H1 (cell line): ENCODE data around the gene MAPRE2. TPM values are rescaled to one million over a fixed set of nuclear protein-coding genes. Genes with fewer than 3 reads are reported as not detected.

Experiments
- CTCF ChIA-PET: fragments of 300-600 bp; sonication (Branson Sonifier 250); formaldehyde crosslinking; loops from one replicate; lab custom pipeline; 2021; ENCODE audit not compliant: partially characterized antibody; lab: Charles Lee
- POLR2A ChIA-PET: fragments of 300-600 bp; sonication (Branson Sonifier 250); formaldehyde crosslinking; loops from one replicate; lab custom pipeline; 2021; ENCODE audit warnings: inconsistent platforms; ENCODE audit not compliant: partially characterized antibody; lab: Charles Lee
- DNase-seq, 2 experiments: peaks; one replicate each; pipeline versions ENCODE4 v3.0.0 to v3.0.0-alpha.2; 2010 to 2022; ENCODE audit warnings: low spot score in 2 of 2, low read depth in 1 of 2, mixed read lengths in 1 of 2
- FAIRE-seq: peaks from 2 replicates; lab custom pipeline; 2011; peaks lifted over from hg19 to GRCh38; lab: Jason Lieb, UNC
- H2AFZ ChIP-seq: 2 replicates; pipeline ENCODE4 v1.8.1; 2012; ENCODE audit warnings: low read length, inconsistent platforms
- H2AK5ac ChIP-seq: 2 replicates; pipeline ENCODE4 v1.6.1; 2013; ENCODE audit warnings: low read depth, low read length
- H2BK120ac ChIP-seq: replicated peaks from 2 replicates; pipeline ENCODE3; 2013; ENCODE audit warnings: low read depth, low read length, inconsistent platforms
- H2BK12ac ChIP-seq: 2 replicates; pipeline ENCODE4 v1.6.1; 2013; ENCODE audit warnings: low read depth, low read length
- H2BK15ac ChIP-seq: 2 replicates; pipeline ENCODE4 v1.6.1; 2013; ENCODE audit warnings: low read length
- H2BK20ac ChIP-seq: 2 replicates; pipeline ENCODE4 v1.6.1; 2013; ENCODE audit warnings: low read length
- H2BK5ac ChIP-seq: 2 replicates; pipeline ENCODE4 v1.6.1; 2013; ENCODE audit warnings: low read depth, low read length
- H3K14ac ChIP-seq: 2 replicates; pipeline ENCODE4 v1.6.1; 2013; ENCODE audit warnings: inconsistent platforms; ENCODE audit not compliant: insufficient read length
- H3K18ac ChIP-seq: 2 replicates; pipeline ENCODE4 v1.6.1; 2013; ENCODE audit warnings: low read length; ENCODE audit errors: extremely low read depth
- H3K23ac ChIP-seq: 2 replicates; pipeline ENCODE4 v1.6.1; 2013; ENCODE audit warnings: inconsistent platforms; ENCODE audit not compliant: insufficient read length
- H3K23me2 ChIP-seq: 2 replicates; pipeline ENCODE4 v1.6.1; 2013; ENCODE audit warnings: low read depth, low read length
- H3K27ac ChIP-seq: 2 replicates; pipeline ENCODE4 v1.6.1; 2011; ENCODE audit warnings: low read depth, low read length, inconsistent platforms
- H3K27me3 ChIP-seq, 4 experiments: replicated peaks in 1 of 4; 1 replicate in 1 of 4; 2 replicates in 3 of 4; pipeline versions ENCODE4 v1.6.1 to v1.8.1; 2011 to 2013; ENCODE audit warnings: low read length in 3 of 4, mild to moderate bottlenecking in 3 of 4, inconsistent platforms in 2 of 4, mixed read lengths in 2 of 4, moderate library complexity in 1 of 4; ENCODE audit not compliant: control insufficient read depth in 3 of 4, insufficient read depth in 3 of 4; ENCODE audit errors: extremely low read depth in 1 of 4
- H3K36me3 ChIP-seq, 4 experiments: 2 replicates each; pipeline versions ENCODE4 v1.6.1 to v1.8.1; 2011 to 2013; ENCODE audit warnings: mild to moderate bottlenecking in 4 of 4, low read length in 3 of 4, moderate library complexity in 2 of 4, control low read depth in 1 of 4, inconsistent platforms in 1 of 4; ENCODE audit not compliant: insufficient read depth in 4 of 4, control insufficient read depth in 2 of 4
- H3K4ac ChIP-seq: replicated peaks from 2 replicates; pipeline ENCODE3; 2013; ENCODE audit warnings: low read length, low read depth, mixed read lengths, inconsistent platforms; ENCODE audit not compliant: insufficient read length
- H3K4me1 ChIP-seq, 4 experiments: replicated peaks in 1 of 4; 1 replicate in 1 of 4; 2 replicates in 3 of 4; pipeline versions ENCODE4 v1.6.1 to v1.8.1; 2011 to 2013; ENCODE audit warnings: low read length in 3 of 4, inconsistent platforms in 2 of 4, mixed read lengths in 1 of 4; ENCODE audit not compliant: insufficient read depth in 4 of 4, control insufficient read depth in 3 of 4
- H3K4me2 ChIP-seq, 2 experiments: 2 replicates each; pipeline versions ENCODE4 v1.6.1 to v1.8.1; 2011 to 2013; ENCODE audit warnings: low read depth in 2 of 2, low read length in 2 of 2, control low read depth in 1 of 2, inconsistent platforms in 1 of 2, mild to moderate bottlenecking in 1 of 2; ENCODE audit not compliant: insufficient read depth in 1 of 2
- H3K4me3 ChIP-seq, 4 experiments: fragments of 200-600, 300-600 bp in 1 of 4; sonication (generic), shearing (Covaris generic), sonication (Bioruptor Twin) in 1 of 4; 2 replicates each; pipeline versions ENCODE4 v1.5.1 to v1.8.1; 2011 to 2016; ENCODE audit warnings: low read length in 4 of 4, low read depth in 3 of 4, control low read depth in 2 of 4, inconsistent platforms in 2 of 4, mild to moderate bottlenecking in 2 of 4, mixed read lengths in 1 of 4, moderate library complexity in 1 of 4; ENCODE audit not compliant: insufficient read depth in 2 of 4; ENCODE audit errors: extremely low read depth in 1 of 4
- H3K56ac ChIP-seq: replicated peaks from 2 replicates; pipeline ENCODE3; 2013; ENCODE audit warnings: low read depth, mild to moderate bottlenecking, mixed read lengths, low read length, inconsistent platforms; ENCODE audit not compliant: insufficient read length
- H3K79me1 ChIP-seq: 2 replicates; pipeline ENCODE4 v1.6.1; 2013; ENCODE audit warnings: low read depth, low read length, control low read depth
- H3K79me2 ChIP-seq, 2 experiments: 2 replicates each; pipeline versions ENCODE4 v1.6.1 to v1.8.1; 2012 to 2013; ENCODE audit warnings: low read length in 2 of 2, mild to moderate bottlenecking in 2 of 2, inconsistent platforms in 1 of 2; ENCODE audit not compliant: insufficient read depth in 2 of 2, control insufficient read depth in 1 of 2
- H3K9ac ChIP-seq, 4 experiments: replicated peaks in 1 of 4; 1 replicate in 1 of 4; 2 replicates in 3 of 4; pipeline versions ENCODE4 v1.6.1 to v1.8.1; 2011 to 2013; ENCODE audit warnings: low read depth in 3 of 4, low read length in 3 of 4, control low read depth in 2 of 4, mild to moderate bottlenecking in 2 of 4, moderate library complexity in 2 of 4, inconsistent platforms in 1 of 4; ENCODE audit errors: extremely low read depth in 1 of 4
- H3K9me3 ChIP-seq, 2 experiments: 2 replicates each; pipeline versions ENCODE4 v1.6.1 to v1.8.1; 2012 to 2013; ENCODE audit warnings: mild to moderate bottlenecking in 2 of 2, moderate library complexity in 2 of 2, control low read depth in 1 of 2, inconsistent platforms in 1 of 2, low read depth in 1 of 2, low read length in 1 of 2, mixed read lengths in 1 of 2; ENCODE audit not compliant: insufficient read depth in 2 of 2
- H4K20me1 ChIP-seq, 2 experiments: replicated peaks in 1 of 2; 2 replicates each; pipeline versions ENCODE3 to v1.8.1; 2011 to 2013; ENCODE audit warnings: inconsistent platforms in 2 of 2, low read length in 2 of 2, mild to moderate bottlenecking in 1 of 2; ENCODE audit not compliant: insufficient read depth in 2 of 2, control insufficient read depth in 1 of 2
- H4K5ac ChIP-seq: 2 replicates; pipeline ENCODE4 v1.6.1; 2013; ENCODE audit warnings: low read length, low read depth, mixed read lengths, inconsistent platforms; ENCODE audit not compliant: insufficient read length
- H4K8ac ChIP-seq: 2 replicates; pipeline ENCODE4 v1.8.0; 2013; ENCODE audit warnings: mild to moderate bottlenecking, moderate library complexity, low read length, inconsistent platforms; ENCODE audit not compliant: insufficient read depth; ENCODE audit errors: extremely low read depth
- H4K91ac ChIP-seq: replicated peaks from 2 replicates; pipeline ENCODE3; 2013; ENCODE audit warnings: low read length, mixed read lengths, inconsistent platforms; ENCODE audit not compliant: insufficient read length
- RAD21 ChIP-seq, 2 experiments: IDR thresholded peaks in 1 of 2; conservative IDR thresholded peaks in 1 of 2; 2 replicates each; pipeline ENCODE4 v1.6.1; 2011; ENCODE audit warnings: low read depth in 2 of 2, low read length in 2 of 2, improper control_type of control experiment in 1 of 2, inconsistent platforms in 1 of 2, mild to moderate bottlenecking in 1 of 2, moderate library complexity in 1 of 2
- SIRT6 ChIP-seq: IDR thresholded peaks from one replicate; pipeline ENCODE4 v1.7.1; 2012; ENCODE audit warnings: low read length, inconsistent platforms
- WGBS, 2 experiments: shearing (Covaris generic) in 1 of 2; methylation state at CpG; one replicate each; pipeline versions ENCODE4 v1.1.6 to v1.1.7; 2013 to 2015; ENCODE audit warnings: low lambda C conversion rate in 2 of 2, mixed read lengths in 2 of 2, inconsistent platforms in 1 of 2, low coverage in 1 of 2, missing lambda C conversion rate in 1 of 2; ENCODE audit not compliant: insufficient replicate concordance in 2 of 2, insufficient coverage in 1 of 2, insufficient read length in 1 of 2; ENCODE audit errors: extremely low coverage in 1 of 2, missing lambda C conversion rate in 1 of 2; 5-methylcytosine and 5-hydroxymethylcytosine counted together
- polyA plus RNA-seq, 7 experiments: library from polyadenylated mRNA; depleted of rRNA in 3 of 7; stranded (reverse) in 5 of 7; unstranded in 2 of 7; fragments of >200 nt in 5 of 7; fragments of 200-250 nt in 2 of 7; gene quantifications; 1 replicate in 5 of 7; 2 replicates in 1 of 7; 4 replicates in 1 of 7; pipeline versions ENCODE4 v1.2.1 to v1.2.3, GENCODE V29; 2011 to 2013; ENCODE audit warnings: missing spikeins in 2 of 7, mixed read lengths in 2 of 7
- total RNA-seq: library from RNA; stranded (reverse); fragmentation: NEBNext Ultra II Directional; extraction: Animal tissue kit (Norgen Biotek cat#: 25700); gene quantifications from 2 replicates; pipeline ENCODE4 v1.2.1, GENCODE V29; 2021

The MAPRE2 gene
- total and polyA plus RNA-seq, 2 of the 8 experiments (the other 6 are each of a cell fraction or from before 2014, with no cell fraction given) = 32.6 to 33.1 TPM

- Histone ChIP-seq H3K79me1 (peaks cover 2% of the 10 kb centered on the region; the same call in 1 of the 2 replicates), H4K8ac (no peak overlapping the region), H2BK5ac (no peak overlapping the region), H2BK12ac (no peak overlapping the region), H3K4me3 (peak overlapping the region in 1 of 4 experiments; percentile 75; a peak in 1 of 8 replicates), H4K91ac (no peak overlapping the region), H4K5ac (no peak overlapping the region), H2BK20ac (no peak overlapping the region), H3K56ac (no peak overlapping the region), H3K14ac (no peak overlapping the region), H3K4me1 (peaks cover 0 to 9% (median 5%) of the 10 kb centered on the region in 4 experiments; a peak in 4 of 7 replicates), H3K9me3 (no peaks in the 10 kb centered on the region), H3K27me3 (no peaks in the 10 kb centered on the region), H3K23ac (no peak overlapping the region), H2AFZ (no peak overlapping the region), H3K23me2 (peaks cover 11% of the 10 kb centered on the region; the same call in 1 of the 2 replicates), H3K4me2 (no peak overlapping the region; a peak in 2 of 4 replicates), H3K4ac (no peak overlapping the region), H3K79me2 (peaks cover 2 to 55% of the 10 kb centered on the region in 2 experiments; a peak in 3 of 4 replicates), H4K20me1 (peaks cover 2% of the 10 kb centered on the region in 2 experiments), H2BK120ac (no peak overlapping the region), H3K36me3 (0 out of 8 replicates have a peak, but pooled peaks cover 0 to 2% (median 0%) of the 10 kb centered on the region in 4 experiments), H3K9ac (no peak overlapping the region), H2AK5ac (no peak overlapping the region), H3K27ac (no peak overlapping the region), H3K18ac (no peak overlapping the region), H2BK15ac (no peak overlapping the region)
- FAIRE-seq = no peak
- WGBS, 2 experiments = 57% methylated on average over 5 of the region's 5 CpGs; no CpG with 5 or more reads in 1 of the 2 experiments
- DNase-seq = no peak
- ChIA-PET CTCF (interaction anchor here (1.2 kb wide), 1 partner anchor 88 kb away, joined by 5 read pairs; no protein-coding TSS in a partner anchor), POLR2A (no interaction called here)
- TF ChIP-seq RAD21 (IDR thresholded peaks at IDR 0.05 in 1 of 2, conservative IDR thresholded peaks at IDR 0.05 in 1 of 2; ENCODE audit: low read depth in 2 of 2, low read length in 2 of 2) = no peak
- no peak for TF ChIP-seq SIRT6
Observed at GRCh38 chr18:35043207-35043606, 2.0 kb downstream of the MAPRE2 start.
